ENCODE data around the gene PRSS33. TPM values are rescaled to one million over a fixed set of nuclear protein-coding genes. Genes with fewer than 3 reads are reported as not detected.

Gene PRSS33
- total and polyA plus RNA-seq, 9 of the 15 experiments (the other 6 are each of a cell fraction or from before 2014, with no cell fraction given) = not detected

GRCh38 chr16:2770057-2770951 is 17.1 kb downstream of the PRSS33 start (continued):
- TF ChIP-seq CUX1 (CRISPR knock-in tag; IDR thresholded peaks at IDR 0.05) = no peak
- TF ChIP-seq ZMIZ1 (IDR thresholded peaks at IDR 0.05; ENCODE audit: low read depth in 2 of 2, low read length in 2 of 2) = 0 out of 4 replicates have a peak, but pooled peaks of 1 of the 2 experiments have one; percentile 17
- TF ChIP-seq SIRT6 (IDR thresholded peaks at IDR 0.05; ENCODE audit: low read depth, low read length) = peak; percentile 75
- TF ChIP-seq RERE (CRISPR knock-in tag; IDR thresholded peaks at IDR 0.05; ENCODE audit: borderline replicate concordance) = no peak
- peak; percentile 80 for TF ChIP-seq POLR2G (IDR thresholded peaks at IDR 0.05; ENCODE audit: low read depth, low read length)
- TF ChIP-seq NRF1 (conservative IDR thresholded peaks at IDR 0.05 in 1 of 2, IDR thresholded peaks at IDR 0.05 in 1 of 2) = 0 out of 4 replicates have a peak, but pooled peaks of 1 of the 2 experiments have one; percentile 14
- TF ChIP-seq RAD21 (CRISPR knock-in tag; conservative IDR thresholded peaks at IDR 0.05 in 1 of 2, IDR thresholded peaks at IDR 0.05 in 1 of 2) = peak in 1 of 2 experiments; percentile 28; a peak in 2 of 4 replicates
- TF ChIP-seq GATAD2A (IDR thresholded peaks at IDR 0.05) = no peak
- TF ChIP-seq TFAM (CRISPR knock-in tag; conservative IDR thresholded peaks at IDR 0.05) = no peak
- peak; percentile 90 for TF ChIP-seq RBM22 (IDR thresholded peaks at IDR 0.05; ENCODE audit: low read depth, low read length, poor library complexity, severe bottlenecking)

All from K562 (cell line).